Suppressor macrophage treated with lipopolysaccharide for 1 hour (primary cell): ENCODE data around the gene FOXD4L6.
A peak's percentile ranks its signal among the peaks of the same experiment; 100 is the strongest.
"Not testable (repeated sequence)": the region's sequence is repeated elsewhere in the genome, so short reads cannot be mapped to it uniquely, and the experiment has no call there.

Source experiments
- DNase-seq, 3 donors: peaks; one replicate each; pipeline ENCODE4 v3.0.0-alpha.2; 2020 to 2022

The FOXD4L6 gene

DNA sequence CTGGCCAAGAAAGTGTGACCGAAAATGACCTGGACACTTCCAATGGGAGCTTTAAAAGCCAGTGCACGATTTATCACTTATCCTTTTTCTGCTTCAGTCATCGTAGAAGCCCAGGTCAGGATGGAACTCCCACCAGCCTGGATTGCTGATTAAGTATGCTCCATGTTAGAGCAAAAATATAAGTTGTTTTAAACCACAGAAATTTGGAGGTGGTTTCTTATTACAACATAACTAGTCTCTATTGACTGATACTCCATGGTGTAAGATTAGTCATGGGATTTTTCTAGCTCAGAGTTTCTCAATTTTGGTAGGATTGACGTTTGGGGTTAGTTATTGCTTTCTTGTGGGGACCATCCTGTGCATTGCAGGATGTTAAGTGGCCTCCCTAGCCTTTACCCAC is 29.7 kb downstream of the FOXD4L6 start:
- peak; percentile 16 to 71 (median 55) for DNase-seq

DNA sequence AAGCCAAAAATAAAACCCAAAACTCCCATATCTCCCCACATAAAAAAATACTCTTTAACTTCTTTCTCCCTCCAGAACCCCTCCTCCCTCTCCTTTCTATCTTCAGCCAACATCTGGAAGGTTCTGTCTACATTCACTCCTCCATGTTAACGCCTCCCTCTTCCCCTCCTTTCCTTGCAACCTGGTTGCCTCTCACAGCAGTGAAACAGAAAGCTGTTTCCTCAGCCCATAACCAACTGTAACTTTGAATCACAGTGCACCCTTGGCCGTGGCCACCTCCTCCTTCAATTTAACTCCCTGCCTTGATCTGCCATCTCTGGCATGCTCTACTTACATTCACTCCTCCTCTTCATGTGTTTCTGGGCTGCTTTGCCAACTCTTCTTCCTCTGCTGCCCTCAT is 33.4 kb downstream of the FOXD4L6 start:
- not testable (repeated sequence) for DNase-seq

DNA sequence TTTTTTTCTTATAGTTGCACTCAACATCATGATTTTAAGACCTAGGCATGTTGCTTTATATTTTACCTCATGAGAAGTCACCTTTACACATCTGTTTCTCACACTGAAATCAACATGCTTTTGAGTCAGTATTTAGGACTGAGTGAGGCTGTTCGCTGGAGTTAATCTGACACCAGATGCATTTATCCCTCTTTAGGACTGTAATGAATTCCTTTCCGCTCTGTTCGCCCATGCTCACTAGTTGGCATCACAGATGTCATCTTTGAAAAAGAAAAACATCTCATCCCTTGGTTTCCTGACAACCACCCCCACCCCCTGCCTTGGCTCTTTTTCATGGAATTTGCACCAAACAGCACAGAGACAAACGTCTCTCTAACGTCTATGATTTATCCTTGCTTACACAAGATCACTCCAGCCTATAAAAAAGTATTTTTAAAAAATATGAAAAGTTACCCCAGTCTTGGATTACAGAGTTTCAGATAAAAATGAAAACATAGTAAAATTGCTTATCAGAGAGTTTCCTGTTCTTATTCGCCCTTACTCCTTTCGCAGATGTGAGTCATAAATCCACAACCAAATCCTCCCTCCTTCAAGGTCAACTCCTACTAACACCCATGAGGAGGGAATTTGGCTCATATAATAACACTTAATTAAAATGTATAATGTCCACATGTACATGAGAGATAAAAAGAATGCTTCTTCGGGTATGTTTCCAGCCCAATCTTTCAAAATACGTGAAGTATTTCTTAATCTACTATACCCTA is 34.3 kb downstream of the FOXD4L6 start:
- not testable (repeated sequence) for DNase-seq

DNA sequence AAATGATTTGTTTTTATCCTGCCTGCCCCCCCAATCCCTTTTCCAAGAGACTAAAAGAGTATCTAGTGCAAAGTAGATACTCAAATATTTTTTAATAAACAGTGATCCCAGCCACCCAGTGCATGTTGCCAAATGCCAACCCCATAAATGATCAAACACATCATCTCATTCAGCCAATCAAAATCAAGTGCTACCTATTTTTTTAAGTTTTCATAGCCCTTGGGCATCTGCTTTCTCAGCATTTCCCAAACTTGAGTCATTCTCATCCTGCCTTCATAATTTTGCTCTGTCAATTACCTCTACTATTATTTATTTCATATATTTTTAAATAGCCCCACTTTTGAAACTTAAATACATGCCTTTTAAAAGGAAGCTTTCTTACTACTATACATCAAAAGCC is 37.6 kb downstream of the FOXD4L6 start:
- DNase-seq = not testable (repeated sequence)

DNA sequence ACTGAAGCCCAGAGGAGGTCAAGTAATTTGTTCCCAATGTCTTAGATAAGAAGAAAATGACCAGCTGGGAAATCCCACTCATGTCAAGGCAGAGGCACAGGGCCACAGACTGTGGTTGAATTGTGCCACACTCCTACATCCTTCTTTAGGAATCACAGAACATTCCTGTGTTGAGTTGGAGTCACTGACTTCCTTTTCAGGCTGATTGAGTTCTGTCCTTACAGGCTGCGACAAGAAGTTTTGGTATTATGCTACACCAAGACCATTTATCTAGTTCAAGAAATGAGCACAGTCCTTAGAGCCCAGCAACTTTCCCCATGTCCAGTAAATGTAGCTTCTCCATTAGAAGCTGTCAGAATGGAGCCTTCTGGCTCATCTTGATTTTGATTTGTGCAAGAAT is 38.1 kb downstream of the FOXD4L6 start:
- peak in 2 of 3 donors; percentile 13 to 24 for DNase-seq

DNA sequence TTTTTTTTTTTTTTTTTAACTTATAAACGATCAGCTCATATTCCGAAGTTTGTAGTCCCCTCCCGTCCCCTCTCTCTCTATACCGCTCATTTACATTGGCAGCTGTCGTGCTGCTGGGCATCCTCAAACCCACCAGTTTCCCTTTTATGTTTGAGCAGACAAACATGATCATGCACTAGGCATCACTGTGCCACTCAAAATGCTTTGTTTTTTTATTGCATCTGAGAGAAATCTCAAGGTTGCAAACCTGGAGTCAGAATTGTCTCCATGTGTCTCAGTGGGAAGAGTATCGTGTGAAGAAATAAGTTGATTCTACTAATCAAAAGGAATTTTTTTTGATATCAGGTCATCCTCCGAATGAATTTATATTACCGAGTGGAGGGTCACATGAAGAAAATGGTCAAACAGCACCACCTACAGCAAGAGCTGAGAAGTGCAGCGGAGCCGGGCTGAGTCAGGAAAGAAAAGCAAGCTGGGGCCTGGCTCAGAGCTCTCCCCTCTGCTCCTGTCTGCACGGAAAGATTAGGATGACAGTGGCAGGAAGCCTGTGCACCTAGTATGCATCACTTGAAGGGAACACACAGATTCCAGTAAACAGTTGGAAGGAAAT is 39.9 kb downstream of the FOXD4L6 start:
- DNase-seq = peak in 1 of 3 donors; percentile 14

DNA sequence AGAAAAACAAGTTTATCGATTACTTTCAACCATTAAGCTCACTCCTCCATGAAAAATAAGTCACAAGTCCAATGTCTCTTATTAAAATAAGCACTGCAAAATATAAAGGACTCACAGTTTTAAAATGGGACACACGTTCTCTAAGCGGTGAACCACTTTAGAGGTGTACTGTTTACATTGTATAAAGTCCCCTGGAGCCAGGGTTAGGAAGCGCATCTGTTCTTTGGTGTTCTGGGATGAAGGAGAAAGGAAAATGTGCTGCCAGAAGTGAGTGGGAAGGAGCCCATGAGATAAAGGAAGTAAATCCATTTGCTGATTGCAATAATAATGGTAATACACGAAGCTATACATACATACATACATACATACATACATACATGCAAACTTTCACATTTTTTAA is 40.6 kb downstream of the FOXD4L6 start:
- not testable (repeated sequence) for DNase-seq

DNA sequence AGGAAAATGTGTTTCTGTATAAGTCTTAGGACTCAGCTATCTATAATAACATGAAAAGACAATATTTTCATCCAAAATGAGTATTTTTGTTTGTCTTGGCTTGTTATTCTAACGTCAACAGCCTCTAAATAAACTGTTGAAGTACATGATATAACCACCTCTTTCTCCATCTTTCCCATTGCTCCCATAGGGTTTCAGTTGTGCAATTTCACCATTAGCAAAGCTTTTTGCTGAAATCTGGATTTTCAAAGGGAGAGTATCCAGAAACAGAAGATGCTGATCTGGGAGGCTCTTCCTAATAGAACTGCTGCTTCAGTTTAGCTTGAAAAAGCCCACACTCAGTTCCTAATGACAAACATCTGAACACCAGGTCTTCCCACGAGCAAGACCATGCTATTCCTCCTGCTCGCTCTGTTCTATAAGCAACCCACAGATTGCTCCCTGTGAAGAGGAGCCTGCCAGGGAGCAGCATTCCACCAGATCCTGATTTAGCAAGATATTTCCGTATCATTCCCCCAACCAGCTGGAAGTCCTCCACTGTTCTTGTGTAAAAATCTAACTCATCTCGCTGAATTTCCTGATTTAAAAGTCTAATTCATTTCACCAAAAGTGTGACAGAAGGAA is 41.2 kb downstream of the FOXD4L6 start:
- DNase-seq = peak in 1 of 3 donors; percentile 17

DNA sequence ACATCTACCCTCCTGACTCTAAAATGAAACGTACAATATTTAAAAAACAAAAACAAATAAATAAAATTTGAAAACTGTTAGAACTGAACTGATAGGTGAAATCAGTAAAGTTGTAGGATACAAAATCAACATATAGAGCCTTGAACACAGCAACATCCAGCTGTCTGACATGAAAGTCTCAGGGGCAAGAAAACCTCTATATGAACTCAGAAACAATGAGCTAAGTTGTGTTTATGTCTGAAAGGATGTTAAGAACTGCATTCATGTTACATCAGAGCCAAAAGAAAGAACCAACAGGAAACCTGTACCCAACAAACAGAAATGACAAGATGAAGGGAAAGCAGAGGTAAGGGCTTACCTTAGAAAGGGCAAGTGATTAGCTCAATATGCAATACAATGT is 41.8 kb downstream of the FOXD4L6 start:
- DNase-seq = not testable (repeated sequence)

DNA sequence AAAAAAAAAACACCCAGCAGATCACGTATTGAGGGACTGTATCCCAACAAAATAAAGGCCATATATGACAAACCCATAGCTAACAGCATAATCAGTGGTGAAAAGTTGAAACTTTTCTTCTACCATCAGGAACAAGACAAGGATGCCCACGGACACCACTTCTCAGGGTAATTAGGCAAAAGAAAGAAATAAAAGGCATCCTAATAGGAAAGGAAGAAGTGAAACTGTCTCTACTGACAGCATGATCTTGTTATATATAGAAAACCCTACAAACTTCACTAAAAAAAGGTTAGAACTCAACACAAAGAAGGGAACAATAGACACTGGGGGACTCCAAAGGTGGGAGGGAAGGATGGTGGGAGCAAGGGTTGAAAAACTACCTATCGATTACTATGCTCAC is 42.3 kb downstream of the FOXD4L6 start:
- DNase-seq = peak in 1 of 3 donors; percentile 15

DNA sequence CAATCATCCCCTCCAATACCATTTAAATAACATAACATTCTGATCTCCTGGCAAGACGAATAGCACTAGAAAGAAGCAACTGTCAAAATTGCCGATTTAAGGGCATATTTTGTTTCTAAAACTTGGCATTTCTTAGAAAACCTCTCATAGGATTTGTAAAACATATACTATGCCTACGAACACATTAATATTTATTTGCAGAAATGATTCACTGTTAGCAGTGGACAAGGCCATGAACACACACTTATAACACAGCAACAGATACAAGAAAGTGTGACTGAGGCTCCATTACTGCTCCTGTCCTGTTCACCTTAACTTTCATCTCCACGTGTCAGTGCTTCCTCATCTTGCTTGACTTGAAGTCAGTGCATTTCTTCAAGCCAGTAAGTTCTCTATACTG is 46.1 kb downstream of the FOXD4L6 start:
- not testable (repeated sequence) for DNase-seq

DNA sequence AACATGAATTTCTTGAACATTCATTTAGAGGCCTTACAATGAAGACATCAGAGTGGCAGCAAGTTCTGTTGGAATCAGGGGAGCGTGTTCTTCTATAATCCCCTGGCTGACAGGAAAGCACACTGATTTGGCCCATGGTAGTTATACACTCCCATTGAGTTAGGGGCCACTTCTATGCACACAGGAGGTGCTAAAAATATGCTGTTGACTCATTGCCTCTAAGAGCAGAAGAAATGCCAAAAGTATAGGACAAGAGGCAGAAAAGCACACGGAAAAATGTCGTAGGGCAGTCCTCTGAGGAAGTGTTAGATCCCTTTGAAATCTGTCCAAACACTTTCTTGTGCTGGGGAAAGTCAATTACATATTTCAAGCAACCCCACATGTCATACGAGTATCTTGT is 49.0 kb downstream of the FOXD4L6 start:
- DNase-seq = not testable (repeated sequence)

DNA sequence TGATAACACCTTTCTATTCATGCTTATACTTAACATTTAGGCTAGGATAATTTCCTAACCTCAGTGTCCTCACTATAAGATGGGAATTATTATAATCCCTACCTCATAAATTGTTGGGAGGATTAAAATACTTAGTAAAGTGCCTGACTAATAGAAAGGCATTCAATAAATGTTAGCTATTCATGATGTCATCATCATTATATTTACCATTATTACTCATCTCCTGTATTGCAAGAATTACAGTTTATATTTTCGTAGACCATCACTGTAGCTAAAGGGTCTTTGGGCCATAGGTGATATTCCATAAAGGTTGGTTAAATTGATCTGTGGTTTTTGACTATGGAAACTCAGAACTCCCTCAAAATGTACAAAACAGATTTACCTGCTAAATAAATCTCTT is 50.9 kb downstream of the FOXD4L6 start:
- DNase-seq = not testable (repeated sequence)
